ENCODE data around the gene ACOX3. TPM values are rescaled to one million over a fixed set of nuclear protein-coding genes. Genes with fewer than 3 reads are reported as not detected.

ACOX3 gene
- total and polyA plus RNA-seq, 4 donors = 15.6 to 32.2 (median 21.5) TPM

DNA sequence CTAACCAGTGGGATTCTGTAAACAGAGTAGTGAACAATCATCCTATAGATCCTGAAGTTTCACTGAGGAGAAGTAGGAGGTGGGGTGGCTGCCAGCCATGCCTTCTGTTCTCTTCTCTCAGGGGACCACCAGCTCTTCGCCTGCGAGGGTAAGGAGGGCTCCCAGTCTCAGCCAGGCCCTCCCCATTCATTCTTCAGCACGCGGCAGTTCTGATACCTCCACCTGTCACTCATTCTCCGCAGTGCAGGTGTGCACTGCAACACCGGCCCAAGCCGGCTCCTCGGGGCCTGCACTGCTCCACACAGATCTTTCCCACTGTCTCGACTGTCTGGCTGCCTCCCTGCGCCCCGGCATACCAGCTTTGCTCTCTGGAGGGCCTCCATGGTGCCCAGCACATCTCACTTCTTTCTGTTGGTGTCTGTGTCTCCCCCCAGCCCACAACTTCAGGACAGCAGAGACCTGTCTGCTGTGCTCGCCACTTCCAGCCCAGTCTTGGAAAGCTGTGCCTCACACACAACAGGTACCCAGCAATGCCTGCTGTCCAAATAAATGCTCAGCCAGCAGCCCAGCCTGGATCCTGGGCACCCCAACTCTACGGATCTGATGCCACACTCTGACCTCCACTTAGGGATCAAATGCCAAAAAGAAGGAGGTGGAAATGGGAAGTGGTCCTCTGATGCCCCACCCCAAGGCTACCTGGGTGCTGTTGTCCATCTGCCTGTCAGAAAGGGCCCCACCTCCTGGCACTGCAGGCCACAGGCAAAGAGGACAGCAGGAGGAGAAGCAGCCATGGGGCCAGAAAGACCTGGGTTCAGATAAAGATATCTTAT, 29.0 kb downstream of the ACOX3 start:
- peaks cover 7 to 42% (median 29%) of the 10 kb centered on the region in 4 donors for H3K36me3 ChIP-seq (ENCODE audit: control insufficient read depth in 4 of 4, insufficient read depth in 4 of 4, low read length in 4 of 4)
- no peak overlapping the region for H3K4me3 ChIP-seq
- no peaks in the 10 kb centered on the region for H3K9me3 ChIP-seq (ENCODE audit: control insufficient read depth in 4 of 4, insufficient read depth in 3 of 4, low read length in 3 of 4)
- H3K4me1 ChIP-seq (ENCODE audit: control insufficient read depth in 5 of 5, insufficient read depth in 5 of 5, low read length in 5 of 5) = peaks cover 0 to 15% (median 0%) of the 10 kb centered on the region in 5 donors
- 92 to 96% methylated on average over 13 of the region's 13 CpGs for whole genome bisulfite sequencing, 2 donors
- DNase-seq = no peak
- H3K9ac ChIP-seq (ENCODE audit: insufficient read depth in 1 of 2, low read length in 2 of 2) = no peak overlapping the region
- ATAC-seq (ENCODE audit: insufficient read depth, low FRiP score) = no peak
- no peaks in the 10 kb centered on the region for H3K27me3 ChIP-seq (ENCODE audit: control insufficient read depth in 3 of 3, insufficient read depth in 3 of 3, low read length in 2 of 3)
- H3K27ac ChIP-seq (ENCODE audit: low read depth in 1 of 2, low read length in 1 of 2) = no peak overlapping the region
- TF ChIP-seq, protein P1, sequence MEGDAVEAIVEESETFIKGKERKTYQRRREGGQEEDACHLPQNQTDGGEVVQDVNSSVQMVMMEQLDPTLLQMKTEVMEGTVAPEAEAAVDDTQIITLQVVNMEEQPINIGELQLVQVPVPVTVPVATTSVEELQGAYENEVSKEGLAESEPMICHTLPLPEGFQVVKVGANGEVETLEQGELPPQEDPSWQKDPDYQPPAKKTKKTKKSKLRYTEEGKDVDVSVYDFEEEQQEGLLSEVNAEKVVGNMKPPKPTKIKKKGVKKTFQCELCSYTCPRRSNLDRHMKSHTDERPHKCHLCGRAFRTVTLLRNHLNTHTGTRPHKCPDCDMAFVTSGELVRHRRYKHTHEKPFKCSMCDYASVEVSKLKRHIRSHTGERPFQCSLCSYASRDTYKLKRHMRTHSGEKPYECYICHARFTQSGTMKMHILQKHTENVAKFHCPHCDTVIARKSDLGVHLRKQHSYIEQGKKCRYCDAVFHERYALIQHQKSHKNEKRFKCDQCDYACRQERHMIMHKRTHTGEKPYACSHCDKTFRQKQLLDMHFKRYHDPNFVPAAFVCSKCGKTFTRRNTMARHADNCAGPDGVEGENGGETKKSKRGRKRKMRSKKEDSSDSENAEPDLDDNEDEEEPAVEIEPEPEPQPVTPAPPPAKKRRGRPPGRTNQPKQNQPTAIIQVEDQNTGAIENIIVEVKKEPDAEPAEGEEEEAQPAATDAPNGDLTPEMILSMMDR (IDR thresholded peaks at IDR 0.05; ENCODE audit: control extremely low read depth, extremely low read depth) = no peak

- H3K9ac ChIP-seq (ENCODE audit: insufficient read depth in 1 of 2, low read length in 2 of 2) = no peak overlapping the region
- H3K27me3 ChIP-seq (ENCODE audit: control insufficient read depth in 3 of 3, insufficient read depth in 3 of 3, low read length in 2 of 3) = no peaks in the 10 kb centered on the region
- 64 to 77% methylated on average over 26 of the region's 26 CpGs for WGBS, 2 donors
- ATAC-seq (ENCODE audit: insufficient read depth, low FRiP score) (no peak), DNase-seq (peak; percentile 68 to 70 (median 69))
- peaks cover 7 to 44% (median 28%) of the 10 kb centered on the region in 4 donors for H3K36me3 ChIP-seq (ENCODE audit: control insufficient read depth in 4 of 4, insufficient read depth in 4 of 4, low read length in 4 of 4)
- no peak overlapping the region for H3K4me3 ChIP-seq
- peaks cover 0 to 15% (median 0%) of the 10 kb centered on the region in 5 donors for H3K4me1 ChIP-seq (ENCODE audit: control insufficient read depth in 5 of 5, insufficient read depth in 5 of 5, low read length in 5 of 5)
- TF ChIP-seq, protein P1 (IDR thresholded peaks at IDR 0.05; ENCODE audit: control extremely low read depth, extremely low read depth) = no peak
- no peaks in the 10 kb centered on the region for H3K9me3 ChIP-seq (ENCODE audit: control insufficient read depth in 4 of 4, insufficient read depth in 3 of 4, low read length in 3 of 4)
- H3K27ac ChIP-seq (ENCODE audit: low read depth in 1 of 2, low read length in 1 of 2) = no peak overlapping the region
These were observed 29.8 kb downstream of the ACOX3 start for GRCh38 chr4:8410641-8411271.

- ATAC-seq (ENCODE audit: insufficient read depth, low FRiP score) = no peak
- Histone ChIP-seq H3K27me3 (ENCODE audit: control insufficient read depth in 3 of 3, insufficient read depth in 3 of 3, low read length in 2 of 3) (no peaks in the 10 kb centered on the region), H3K36me3 (ENCODE audit: control insufficient read depth in 4 of 4, insufficient read depth in 4 of 4, low read length in 4 of 4) (peaks cover 7 to 40% (median 29%) of the 10 kb centered on the region in 4 donors), H3K4me1 (ENCODE audit: control insufficient read depth in 5 of 5, insufficient read depth in 5 of 5, low read length in 5 of 5) (peaks cover 0 to 15% (median 0%) of the 10 kb centered on the region in 5 donors), H3K9ac (ENCODE audit: insufficient read depth in 1 of 2, low read length in 2 of 2) (no peak overlapping the region), H3K4me3 (no peak overlapping the region), H3K27ac (ENCODE audit: low read depth in 1 of 2, low read length in 1 of 2) (no peak overlapping the region), H3K9me3 (ENCODE audit: control insufficient read depth in 4 of 4, insufficient read depth in 3 of 4, low read length in 3 of 4) (no peaks in the 10 kb centered on the region)
- TF ChIP-seq, protein P1 (IDR thresholded peaks at IDR 0.05; ENCODE audit: control extremely low read depth, extremely low read depth) = no peak
- 80 to 83% methylated on average over 9 of the region's 9 CpGs for WGBS, 2 donors
- DNase-seq = no peak
These were observed 30.4 kb downstream of the ACOX3 start for GRCh38 chr4:8410066-8410625.
